Right renal pelvis (tissue), 4 donors: ENCODE results near the gene TAB2. TPM values are rescaled to one million over a fixed set of nuclear protein-coding genes. Genes with fewer than 3 reads are reported as not detected.
"Not testable (repeated sequence)": the region's sequence is repeated elsewhere in the genome, so short reads cannot be mapped to it uniquely, and the experiment has no call there.

Experiments
- DNase-seq, 4 donors: peaks; one replicate each; pipeline ENCODE4 v3.0.0-alpha.2; 2013; ENCODE audit warnings: low read depth in 4 of 4, low spot score in 3 of 4, missing footprints in 1 of 4
- polyA plus RNA-seq, 4 donors: library from polyadenylated mRNA; unstranded; fragments of 120-200 nt; gene quantifications; one replicate each; pipeline ENCODE4 v1.2.1, GENCODE V29; 2013; ENCODE audit not compliant: insufficient read length in 4 of 4

Gene TAB2
- polyA plus RNA-seq, 4 donors = 82.9 to 110 (median 104) TPM

DNA sequence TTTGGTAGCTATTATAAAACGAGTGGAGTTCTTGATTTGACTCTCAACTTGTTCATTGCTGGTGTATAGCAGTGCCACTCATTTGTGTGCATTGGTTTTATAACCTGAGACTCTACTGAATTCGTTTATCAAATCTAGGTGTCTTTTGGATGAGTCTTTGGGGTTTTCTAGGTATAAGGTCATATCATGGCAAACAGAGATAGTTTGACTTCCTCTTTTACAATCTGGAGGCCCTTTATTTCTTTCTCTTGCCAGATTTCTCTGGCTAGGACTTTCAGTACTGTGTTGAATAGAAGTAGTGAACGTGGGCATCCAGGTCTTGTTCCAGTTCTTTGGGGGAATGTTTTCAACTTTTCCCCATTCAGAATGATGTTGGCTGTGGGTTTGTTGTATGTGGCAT lies 121.3 kb downstream of the TAB2 start:
- no peak for DNase-seq

DNA sequence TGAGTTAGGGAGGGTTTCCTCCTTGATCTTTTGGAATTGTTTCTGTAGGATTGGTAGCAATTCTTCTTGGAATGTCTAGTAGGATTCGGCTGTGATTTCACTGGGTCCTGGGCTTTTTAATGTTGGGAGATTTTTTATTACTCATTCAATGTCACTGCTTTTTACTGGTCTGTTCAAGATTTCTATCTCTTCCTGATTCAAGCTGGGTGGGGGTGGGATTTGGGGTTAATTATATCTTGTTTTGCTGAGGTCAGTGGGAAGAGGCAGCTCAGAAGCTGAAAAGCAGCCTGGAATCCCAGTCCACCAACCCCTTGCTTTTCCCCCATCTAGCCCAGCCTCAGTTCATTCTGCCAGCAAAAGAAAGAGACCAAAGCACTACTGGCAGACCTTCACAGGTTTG lies 122.1 kb downstream of the TAB2 start:
- no peak for DNase-seq

- DNase-seq = no peak
Observed at GRCh38 chr6:149440735-149441671, 123.5 kb downstream of the TAB2 start.

- DNase-seq = no peak
Observed at GRCh38 chr6:149441740-149442139, 124.2 kb downstream of the TAB2 start.

- DNase-seq = no peak
Observed at GRCh38 chr6:149443411-149444181, 126.1 kb downstream of the TAB2 start.

DNA sequence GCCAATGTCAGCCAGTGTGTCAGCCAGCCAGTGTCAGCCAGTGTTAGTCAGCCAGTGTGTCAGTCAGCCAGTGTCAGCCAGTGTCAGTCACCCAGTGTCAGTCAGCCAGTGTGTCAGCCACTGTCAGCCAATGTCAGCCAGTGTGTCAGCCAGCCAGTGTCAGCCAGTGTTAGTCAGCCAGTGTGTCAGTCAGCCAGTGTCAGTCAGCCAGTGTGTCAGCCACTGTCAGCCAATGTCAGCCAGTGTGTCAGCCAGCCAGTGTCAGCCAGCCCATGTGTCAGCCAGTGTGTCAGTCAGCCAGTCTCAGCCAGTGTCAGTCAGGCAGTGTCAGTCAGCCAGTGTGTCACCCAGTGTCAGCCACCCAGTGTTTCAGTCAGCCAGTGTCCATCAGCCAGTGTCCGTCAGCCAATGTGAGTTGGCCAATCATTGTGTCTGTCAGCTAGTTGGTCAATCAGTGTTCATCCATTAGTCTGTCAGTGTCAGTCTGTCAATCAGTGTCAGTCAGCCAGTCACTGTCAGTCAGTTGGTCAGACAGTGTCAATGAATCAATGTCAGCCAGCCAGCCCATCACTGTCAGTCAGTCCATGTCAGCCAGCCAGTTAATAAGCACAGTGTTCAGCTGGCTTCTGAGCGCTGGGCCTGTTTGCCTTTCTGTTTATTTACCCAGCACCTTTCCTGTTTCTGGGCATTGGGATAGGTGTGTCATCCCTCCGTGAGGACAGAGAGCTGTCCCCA lies 127.0 kb downstream of the TAB2 start:
- not testable (repeated sequence) for DNase-seq

GRCh38 chr6:149445095-149445466 lies 127.6 kb downstream of the TAB2 start:
- DNase-seq = no peak

- no peak for DNase-seq
Observed at GRCh38 chr6:149445573-149445972, 128.1 kb downstream of the TAB2 start.

GRCh38 chr6:149446791-149447376 lies 129.4 kb downstream of the TAB2 start:
- DNase-seq = no peak

GRCh38 chr6:149448821-149449453 lies 131.4 kb downstream of the TAB2 start:
- DNase-seq = no peak

GRCh38 chr6:149449831-149450678 lies 132.5 kb downstream of the TAB2 start:
- no peak for DNase-seq

DNA sequence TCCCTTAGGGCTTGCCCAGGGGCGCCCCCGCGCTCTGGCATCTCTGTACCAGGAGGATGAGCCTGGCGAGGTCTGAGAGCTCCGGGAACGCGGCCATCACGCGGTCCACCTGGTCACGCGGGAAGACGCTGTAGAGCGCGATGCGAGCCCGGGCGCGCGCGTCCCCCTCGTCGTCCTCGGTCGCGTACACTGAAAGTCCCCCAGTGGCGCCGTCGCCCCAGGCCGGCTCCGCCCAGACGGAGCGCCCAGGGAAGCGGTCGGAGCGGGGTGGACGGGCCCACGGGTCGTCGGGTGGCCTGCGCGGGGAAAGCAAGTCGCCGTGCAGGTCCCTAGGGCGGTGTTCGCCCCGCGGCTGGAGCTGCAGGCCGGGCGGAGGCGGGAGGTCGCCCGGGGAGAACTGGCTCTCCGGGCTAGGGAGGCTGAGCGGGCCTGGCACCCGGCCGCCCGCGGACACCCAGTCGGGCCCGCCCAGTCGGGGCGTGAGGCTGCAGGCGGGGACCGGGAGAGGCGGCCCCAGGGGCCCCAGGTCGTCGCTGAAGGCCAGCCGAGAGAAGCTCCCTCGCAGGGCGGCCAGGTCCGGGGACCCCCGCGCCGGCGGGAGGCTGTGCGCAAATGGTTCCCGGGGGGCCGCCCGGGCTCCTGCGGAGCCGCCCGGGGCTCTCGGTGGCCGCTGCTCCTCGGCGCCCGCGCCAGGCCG lies 133.3 kb downstream of the TAB2 start:
- DNase-seq = no peak

GRCh38 chr6:149451376-149452036 lies 134.0 kb downstream of the TAB2 start:
- no peak for DNase-seq

- DNase-seq = no peak
Observed at GRCh38 chr6:149452037-149452939, 134.8 kb downstream of the TAB2 start.

DNA sequence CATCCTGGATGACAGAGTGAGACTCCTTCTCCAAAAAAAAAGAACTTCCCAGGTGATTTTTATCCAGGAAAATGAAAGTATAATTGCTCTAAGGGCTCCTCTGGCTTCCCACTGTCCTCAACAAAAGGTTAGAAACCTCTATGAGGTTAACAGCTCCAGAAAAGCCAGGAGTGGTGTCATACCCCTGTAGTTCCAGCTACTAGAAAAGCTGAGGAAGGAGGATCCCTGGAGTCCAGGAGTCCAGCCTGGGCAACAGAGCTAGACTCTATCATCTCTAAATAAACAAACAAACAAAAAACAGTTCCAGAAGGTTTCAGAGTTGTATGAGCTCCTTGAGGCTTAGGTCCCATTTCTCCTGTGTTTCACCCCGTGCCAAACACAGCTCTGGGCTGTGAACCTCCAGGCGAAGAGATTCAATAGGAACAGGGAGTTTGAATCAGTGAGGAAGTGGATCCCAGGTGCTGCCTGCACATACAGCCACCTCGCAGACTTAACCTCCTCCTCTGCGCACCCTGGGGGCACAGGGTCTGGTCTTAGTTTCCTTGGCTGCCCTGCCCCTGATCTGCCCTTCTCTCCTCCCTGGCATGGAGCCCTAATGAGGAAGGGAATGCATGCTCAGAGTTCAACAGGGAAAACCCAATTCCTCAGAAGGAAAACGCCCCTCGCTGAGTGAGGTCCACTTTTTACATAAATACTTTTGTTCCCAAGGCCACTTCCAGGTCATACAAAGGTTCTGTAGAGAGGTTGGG lies 136.3 kb downstream of the TAB2 start:
- no peak for DNase-seq

- DNase-seq = peak in 1 of 4 donors; percentile 54
Observed at GRCh38 chr6:149454346-149454848, 136.9 kb downstream of the TAB2 start.
